ENCODE data around the gene AMMECR1.
"Not testable (repeated sequence)": the region's sequence is repeated elsewhere in the genome, so short reads cannot be mapped to it uniquely, and the experiment has no call there.

Gene AMMECR1

DNA sequence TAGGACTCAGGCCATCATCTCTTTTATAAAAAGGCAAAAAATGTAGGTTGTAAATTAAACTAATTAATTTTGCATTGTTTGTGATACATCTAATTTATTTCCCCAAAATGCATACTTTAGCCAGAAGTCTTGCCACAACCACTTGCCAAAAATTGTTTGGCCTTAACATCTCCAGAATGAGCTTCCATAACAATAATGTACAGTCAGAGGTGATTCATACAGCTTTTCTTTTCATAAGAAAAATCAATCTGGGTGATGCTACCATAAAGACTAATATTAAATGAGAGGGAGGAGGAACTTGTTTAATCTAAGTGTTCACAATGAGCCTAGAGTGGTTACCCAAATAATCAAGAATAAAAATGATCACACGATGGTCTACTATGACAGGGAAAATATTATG, 59.3 kb downstream of the AMMECR1 start:
- no peak for DNase-seq (ENCODE audit: low read depth in 2 of 2, low spot score in 1 of 2)

- no peak for DNase-seq (ENCODE audit: low read depth in 2 of 2, low spot score in 1 of 2)
These were observed 60.0 kb downstream of the AMMECR1 start for GRCh38 chrX:110257889-110258288.

DNA sequence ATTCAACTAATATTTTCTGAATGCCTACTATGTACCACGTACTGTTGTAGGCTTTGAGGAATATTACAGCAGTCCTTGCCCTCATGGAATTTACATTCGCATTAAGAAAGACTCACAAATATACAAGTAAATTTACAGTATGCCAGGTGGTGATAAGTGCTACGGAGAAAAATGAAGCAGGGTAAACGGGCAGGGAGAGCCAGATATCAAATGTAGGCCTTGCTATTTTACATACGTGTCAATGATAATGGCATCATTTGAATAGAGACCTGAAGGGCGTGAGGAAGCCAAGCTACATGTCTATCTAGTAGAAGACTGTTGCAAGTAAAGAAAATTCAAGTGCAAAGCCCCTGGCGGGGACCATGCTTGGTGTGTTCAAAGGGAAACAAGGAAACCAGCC, 65.2 kb downstream of the AMMECR1 start:
- no peak for DNase-seq (ENCODE audit: low read depth in 2 of 2, low spot score in 1 of 2)

DNA sequence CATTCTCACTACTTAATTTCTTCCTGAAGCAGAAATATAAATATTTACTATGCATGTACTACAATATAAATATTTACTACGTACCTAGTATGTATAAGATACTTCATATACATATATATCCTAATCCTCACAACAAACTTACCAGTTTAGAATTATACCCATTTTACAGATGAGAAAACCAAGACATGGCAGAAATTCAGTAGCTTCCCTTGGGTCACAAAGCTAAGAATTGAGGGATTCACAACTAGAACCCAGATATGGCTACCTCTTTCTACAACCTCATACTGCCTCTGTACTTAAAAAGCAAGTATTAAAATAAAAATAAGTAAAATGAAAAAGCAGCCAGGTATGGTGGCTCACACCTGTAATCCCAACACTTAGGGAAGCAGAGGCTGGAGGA, 65.9 kb downstream of the AMMECR1 start:
- no peak for DNase-seq (ENCODE audit: low read depth in 2 of 2, low spot score in 1 of 2)

DNA sequence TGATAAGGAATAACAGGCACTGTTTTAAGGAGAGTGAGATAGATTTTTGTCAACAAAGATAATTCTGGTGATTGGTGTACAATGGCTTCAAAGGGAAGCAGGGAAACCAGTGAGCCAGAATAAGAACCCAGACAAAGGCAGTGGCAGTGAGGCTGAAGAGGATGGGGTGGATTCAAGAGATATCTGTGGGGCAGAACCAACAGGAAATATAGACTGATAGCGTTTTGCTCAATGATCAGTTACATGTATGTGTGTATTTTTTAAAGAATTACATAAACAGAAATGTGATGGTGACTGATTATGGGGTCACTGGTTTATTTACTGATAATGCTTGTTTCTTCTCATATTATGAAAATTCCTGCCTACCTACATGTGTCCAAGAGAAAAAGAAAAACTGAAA, 66.4 kb downstream of the AMMECR1 start:
- no peak for DNase-seq (ENCODE audit: low read depth in 2 of 2, low spot score in 1 of 2)

- DNase-seq (ENCODE audit: low read depth in 2 of 2, low spot score in 1 of 2), result no peak
These were observed 67.0 kb downstream of the AMMECR1 start for GRCh38 chrX:110250847-110251246.

GRCh38 chrX:110248578-110248977, 69.3 kb downstream of the AMMECR1 start:
- DNase-seq (ENCODE audit: low read depth in 2 of 2, low spot score in 1 of 2), result no peak

- no peak for DNase-seq (ENCODE audit: low read depth in 2 of 2, low spot score in 1 of 2)
These were observed 72.9 kb downstream of the AMMECR1 start for GRCh38 chrX:110245011-110245410.

DNA sequence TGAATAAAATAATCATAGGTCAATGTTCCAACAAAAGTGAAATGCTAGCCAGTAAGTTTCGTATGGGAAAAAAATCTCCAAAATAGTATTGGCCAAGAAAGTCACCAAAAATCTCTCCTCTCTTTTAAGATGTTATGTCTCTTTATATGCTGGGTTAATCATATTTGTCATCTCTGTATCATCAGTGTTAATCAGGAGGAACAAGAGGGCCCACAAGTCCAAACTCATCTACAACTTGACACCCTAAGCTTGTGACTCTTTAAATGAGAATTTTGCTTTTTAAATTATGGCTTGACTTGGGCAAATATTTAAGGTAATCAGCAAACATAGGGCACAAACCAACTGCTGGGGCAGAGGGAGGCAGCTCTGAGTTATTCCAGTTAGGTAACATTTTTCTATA, 75.5 kb downstream of the AMMECR1 start:
- no peak for DNase-seq (ENCODE audit: low read depth in 2 of 2, low spot score in 1 of 2)

DNA sequence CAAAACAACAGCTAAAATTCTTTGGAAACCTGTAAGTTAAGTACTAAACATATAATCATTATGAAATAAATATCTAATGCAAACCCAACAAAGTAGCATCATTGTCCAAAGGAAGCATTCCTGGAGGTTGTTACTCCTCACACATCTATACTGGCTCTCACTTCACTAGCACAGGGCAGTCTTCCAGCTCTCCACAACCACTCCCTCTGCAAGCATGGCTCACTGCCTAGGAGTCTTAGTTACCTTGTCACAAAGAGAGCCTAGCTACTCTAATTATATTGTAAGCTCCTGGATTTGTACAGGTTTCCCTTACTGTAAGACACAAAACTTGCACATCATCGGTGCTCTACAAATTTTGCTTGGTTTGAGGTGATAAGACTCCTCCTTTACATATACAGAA, 76.1 kb downstream of the AMMECR1 start:
- no peak for DNase-seq (ENCODE audit: low read depth in 2 of 2, low spot score in 1 of 2)

GRCh38 chrX:110238259-110238658, 79.6 kb downstream of the AMMECR1 start:
- peak in 1 of 2 donors; percentile 2 for DNase-seq (ENCODE audit: low read depth in 2 of 2, low spot score in 1 of 2)

- not testable (repeated sequence) for DNase-seq (ENCODE audit: low read depth in 2 of 2, low spot score in 1 of 2)
These were observed 86.4 kb downstream of the AMMECR1 start for GRCh38 chrX:110231485-110231884.

- DNase-seq (ENCODE audit: low read depth in 2 of 2, low spot score in 1 of 2), result peak in 1 of 2 donors; percentile 44
These were observed 88.3 kb downstream of the AMMECR1 start for GRCh38 chrX:110229497-110230111.

GRCh38 chrX:110228453-110228852, 89.4 kb downstream of the AMMECR1 start:
- no peak for DNase-seq (ENCODE audit: low read depth in 2 of 2, low spot score in 1 of 2)

GRCh38 chrX:110226931-110227330, 91.0 kb downstream of the AMMECR1 start:
- DNase-seq (ENCODE audit: low read depth in 2 of 2, low spot score in 1 of 2), result no peak

DNA sequence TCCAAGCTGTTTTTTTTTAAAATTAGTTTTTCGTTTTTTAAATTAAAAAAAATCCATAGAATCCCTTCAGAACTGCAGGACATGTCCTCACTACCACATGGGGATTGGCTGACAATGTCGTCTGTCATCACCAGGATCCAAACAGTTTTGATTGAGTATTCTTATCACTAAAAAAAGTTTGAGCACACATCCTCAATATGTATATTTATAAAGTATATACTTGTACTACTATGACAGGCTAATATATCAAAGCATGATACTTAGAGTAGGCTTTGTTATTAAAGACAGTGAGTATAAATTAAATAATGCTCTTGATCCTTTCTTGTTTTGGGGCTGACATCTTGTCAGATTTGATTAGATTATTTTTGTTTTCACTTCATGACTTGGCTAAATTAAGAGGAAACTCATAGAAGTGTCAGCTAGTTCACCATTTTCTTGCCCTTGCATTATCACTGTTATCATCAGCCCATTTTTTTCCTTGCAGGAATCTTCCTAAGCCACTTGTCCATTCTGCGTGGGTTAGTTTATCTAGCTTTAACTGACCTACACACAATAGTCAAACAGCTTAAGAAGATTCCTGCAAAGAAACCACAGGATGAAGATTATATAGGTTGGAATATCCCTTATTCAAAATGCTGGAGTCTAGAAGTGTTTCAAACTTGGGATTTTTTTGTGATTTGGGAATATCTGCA, 92.8 kb downstream of the AMMECR1 start:
- DNase-seq (ENCODE audit: low read depth in 2 of 2, low spot score in 1 of 2), result no peak

- DNase-seq (ENCODE audit: low read depth in 2 of 2, low spot score in 1 of 2), result no peak
These were observed 95.2 kb downstream of the AMMECR1 start for GRCh38 chrX:110222497-110223257.

DNA sequence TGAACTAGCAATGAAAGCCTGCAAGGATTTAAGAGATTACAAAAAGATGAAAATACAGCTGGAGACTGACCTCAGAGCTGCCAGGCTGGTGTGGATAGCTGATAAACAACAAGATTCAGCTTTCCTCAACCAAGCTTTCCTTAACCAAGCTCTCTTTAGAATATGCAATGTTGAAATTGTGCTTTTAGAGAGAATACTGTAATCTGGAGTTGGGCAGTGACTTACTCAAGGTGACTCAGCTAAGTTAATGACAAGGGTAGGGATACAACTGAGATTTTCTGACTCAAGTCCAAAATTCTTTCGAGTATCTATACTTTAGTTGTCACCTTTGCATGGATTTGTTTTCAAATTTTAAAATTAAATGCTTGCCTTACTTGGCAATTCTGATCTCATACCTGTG, 98.0 kb downstream of the AMMECR1 start:
- no peak for DNase-seq (ENCODE audit: low read depth in 2 of 2, low spot score in 1 of 2)

- DNase-seq (ENCODE audit: low read depth in 2 of 2, low spot score in 1 of 2), result no peak
These were observed 99.3 kb downstream of the AMMECR1 start for GRCh38 chrX:110218591-110218990.

DNA sequence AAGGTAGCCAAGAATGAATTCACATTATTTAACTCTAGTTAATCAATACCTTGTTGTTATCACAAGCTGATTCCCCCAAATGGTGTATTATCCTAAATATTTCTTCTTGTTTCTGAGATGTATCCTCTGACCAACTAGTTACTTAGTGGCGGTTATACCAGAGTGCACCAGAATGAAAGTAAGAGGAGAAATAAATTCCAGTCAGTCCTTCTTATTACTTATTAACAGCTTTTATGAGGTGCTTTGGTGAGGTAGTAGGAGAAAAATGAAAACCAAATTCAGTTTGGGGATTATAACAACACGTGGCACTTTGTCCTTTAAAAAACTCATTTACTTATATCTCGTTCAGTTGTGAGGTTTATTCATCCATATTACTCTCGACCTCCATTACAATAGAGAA, 101.9 kb downstream of the AMMECR1 start:
- no peak for DNase-seq (ENCODE audit: low read depth in 2 of 2, low spot score in 1 of 2)

DNA sequence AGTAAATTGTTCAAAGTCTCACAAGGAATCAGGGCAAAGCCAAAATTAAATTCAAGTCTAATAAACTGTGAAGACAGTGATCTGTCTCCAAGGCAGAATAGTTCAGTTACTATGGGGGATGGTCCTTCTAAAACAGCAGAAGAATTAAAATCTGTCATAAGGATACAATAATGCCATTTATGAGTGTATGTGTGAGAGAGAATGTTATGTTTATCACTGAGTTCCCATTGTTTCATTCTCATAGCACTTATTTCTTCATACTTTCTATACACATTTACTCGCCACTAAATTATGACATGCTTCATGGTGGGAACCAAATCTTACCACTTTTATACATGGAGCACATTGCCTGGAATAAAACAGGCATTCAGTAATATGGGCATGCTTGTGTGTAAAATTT, 102.5 kb downstream of the AMMECR1 start:
- DNase-seq (ENCODE audit: low read depth in 2 of 2, low spot score in 1 of 2), result no peak

- DNase-seq (ENCODE audit: low read depth in 2 of 2, low spot score in 1 of 2), result no peak
These were observed 103.2 kb downstream of the AMMECR1 start for GRCh38 chrX:110214684-110215083.
